Epithelial cell of prostate (primary cell): Measurements from ENCODE around the gene IL10.
A peak's percentile ranks its signal among the peaks of the same experiment; 100 is the strongest.
"Not testable (repeated sequence)": the region's sequence is repeated elsewhere in the genome, so short reads cannot be mapped to it uniquely, and the experiment has no call there.

Experiments used
- DNase-seq: peaks from one replicate; pipeline ENCODE4 v3.0.0-alpha.2; 2011; ENCODE audit warnings: low read depth, low spot score
- H3K27ac ChIP-seq: fragments of 450-650 bp; 2 replicates; pipeline ENCODE4 v1.5.1; 2017; ENCODE audit warnings: mild to moderate bottlenecking

The IL10 gene

DNA sequence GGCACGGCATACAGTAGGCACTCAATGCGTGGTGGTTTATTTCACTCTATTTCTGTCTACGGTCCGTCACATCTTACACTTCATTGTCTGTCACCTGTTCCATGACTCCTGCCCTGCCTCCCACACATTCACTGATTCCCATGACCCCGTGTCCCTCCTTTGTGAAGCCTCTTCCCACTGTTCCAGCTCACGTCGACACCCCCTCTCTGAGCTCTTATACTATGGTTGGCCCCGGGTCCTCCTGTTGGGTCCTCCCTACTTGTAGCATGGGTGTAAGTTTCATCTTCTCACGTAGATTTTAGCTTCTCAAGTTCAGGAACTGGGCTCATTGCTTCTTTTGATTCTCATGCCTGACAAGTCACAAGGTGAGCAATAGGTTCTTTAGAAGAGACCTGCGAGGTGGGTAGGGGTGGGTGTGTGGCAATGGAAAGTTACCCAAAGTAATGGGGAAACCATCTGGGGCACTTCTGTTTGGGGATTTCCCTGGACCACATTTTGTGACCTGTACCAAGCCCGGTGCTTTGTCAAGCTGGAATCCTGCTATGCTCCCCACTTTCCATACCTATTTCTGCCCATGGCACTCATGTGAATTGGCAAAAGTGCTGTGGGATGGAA is 22.1 kb upstream of the IL10 start:
- no peak overlapping the region for H3K27ac ChIP-seq
- no peak for DNase-seq

DNA sequence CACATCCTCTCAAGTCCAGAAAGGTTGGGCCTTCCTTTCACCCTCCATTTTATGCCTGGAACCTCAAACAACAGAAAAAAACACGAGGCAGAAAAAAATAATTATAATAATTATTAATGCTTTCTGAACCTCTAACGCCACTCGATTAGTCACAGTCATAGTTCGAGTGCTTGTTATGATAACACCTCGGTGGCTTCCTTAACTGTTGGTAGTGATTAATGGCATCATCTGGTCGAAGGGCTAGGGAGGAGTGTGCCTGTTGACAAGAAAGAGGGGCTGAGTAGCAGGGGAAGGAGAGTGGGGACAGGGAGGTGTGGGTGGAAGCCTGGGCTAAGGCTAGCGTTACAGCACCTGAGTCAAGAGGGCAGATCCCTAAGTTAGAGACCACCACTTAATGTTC is 21.3 kb upstream of the IL10 start:
- H3K27ac ChIP-seq: no peak overlapping the region
- no peak for DNase-seq

DNA sequence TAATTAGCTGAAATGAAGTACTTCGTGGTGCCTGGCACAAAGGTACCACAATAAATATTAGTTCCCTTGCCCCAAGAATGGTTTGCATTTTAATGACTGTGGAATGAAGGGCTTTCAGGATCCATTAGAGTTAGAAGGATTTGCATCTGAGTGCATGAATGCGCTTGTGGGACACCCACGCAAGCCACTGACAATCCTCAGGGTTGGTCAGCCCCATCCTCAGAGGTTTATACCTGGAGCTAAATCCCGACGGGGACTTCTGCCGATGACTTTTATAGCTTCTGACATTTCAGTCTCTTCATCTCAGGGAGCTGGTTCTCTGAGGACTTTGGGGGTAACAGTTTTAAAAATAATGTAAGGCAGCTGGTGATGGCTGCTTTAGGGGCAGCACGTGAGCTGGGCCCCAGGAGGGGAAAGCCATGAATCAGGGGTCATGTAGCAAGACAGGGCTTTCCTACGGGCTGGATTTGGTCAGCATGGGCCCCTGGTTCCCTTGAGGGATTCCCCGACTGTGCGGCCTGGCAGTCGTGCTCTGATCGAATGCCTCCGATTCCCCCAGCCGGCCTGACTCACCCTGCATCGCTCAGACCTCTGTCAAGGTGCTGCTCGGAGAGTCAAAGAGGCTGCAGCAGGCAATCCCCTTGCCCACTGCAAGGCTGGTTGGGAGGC is 20.8 kb upstream of the IL10 start:
- DNase-seq: no peak
- H3K27ac ChIP-seq: no peak overlapping the region

DNA sequence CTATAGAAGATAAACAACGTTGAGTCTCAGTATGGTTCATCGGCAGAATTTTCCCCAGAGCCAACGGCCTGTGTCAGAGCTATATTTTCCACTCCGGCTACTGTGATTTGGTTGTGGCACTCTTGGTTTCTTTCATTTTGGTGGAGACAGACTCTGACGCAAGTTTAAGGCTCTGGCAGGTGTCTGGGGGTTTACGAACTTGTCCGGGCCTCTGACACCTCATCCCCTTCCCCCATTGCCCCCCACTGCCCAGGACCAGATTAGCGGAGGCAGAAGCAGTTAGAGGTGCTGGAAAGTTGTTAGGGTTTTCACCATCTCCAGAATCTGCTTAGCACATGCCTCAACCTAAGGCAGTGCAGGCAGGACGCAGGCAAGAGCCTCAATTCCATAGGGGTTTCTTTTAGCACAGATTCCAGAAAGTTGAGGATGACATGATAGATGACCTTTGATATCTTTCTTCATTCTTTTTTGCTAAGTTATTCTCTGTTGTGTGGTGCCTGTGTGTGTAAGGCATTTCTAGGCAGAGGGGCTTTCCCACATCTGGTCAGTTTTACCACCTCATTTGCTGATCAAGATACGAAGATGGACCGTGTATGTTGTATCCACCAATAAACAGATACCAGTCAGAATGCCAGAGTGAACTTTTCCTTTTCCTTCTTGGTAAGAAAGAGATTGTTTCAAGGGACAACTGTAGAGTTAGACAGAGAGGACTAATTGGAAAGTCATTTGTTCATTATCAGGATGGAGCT is 18.4 kb upstream of the IL10 start:
- DNase-seq: no peak
- no peak overlapping the region for H3K27ac ChIP-seq

DNA sequence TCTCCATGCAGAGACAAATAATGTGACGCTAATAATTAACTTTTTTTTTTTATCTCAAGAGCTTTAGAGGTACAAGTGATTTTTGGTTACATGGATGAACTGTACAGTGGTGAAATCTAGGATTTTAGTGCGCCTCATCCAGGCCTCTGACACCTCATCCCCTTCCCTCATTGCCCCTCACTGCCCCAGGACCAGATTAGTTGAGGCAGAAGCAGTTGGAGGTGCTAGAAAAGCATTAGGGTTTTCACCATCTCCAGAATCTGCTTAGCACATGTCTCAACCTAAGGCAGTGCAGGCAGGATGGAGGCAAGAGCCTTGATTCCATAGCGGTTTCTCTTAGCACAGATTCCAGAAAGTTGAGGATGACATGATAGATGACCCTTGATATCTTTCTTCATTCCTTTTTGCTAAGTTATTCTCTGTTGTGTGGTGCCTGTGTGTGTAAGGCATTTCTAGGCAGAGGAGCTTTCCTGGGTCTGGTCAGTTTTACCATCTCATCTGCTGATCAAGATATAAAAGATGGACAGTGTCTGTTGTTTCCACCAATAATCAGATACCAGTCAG is 16.3 kb upstream of the IL10 start:
- H3K27ac ChIP-seq: no peak overlapping the region
- no peak for DNase-seq

DNA sequence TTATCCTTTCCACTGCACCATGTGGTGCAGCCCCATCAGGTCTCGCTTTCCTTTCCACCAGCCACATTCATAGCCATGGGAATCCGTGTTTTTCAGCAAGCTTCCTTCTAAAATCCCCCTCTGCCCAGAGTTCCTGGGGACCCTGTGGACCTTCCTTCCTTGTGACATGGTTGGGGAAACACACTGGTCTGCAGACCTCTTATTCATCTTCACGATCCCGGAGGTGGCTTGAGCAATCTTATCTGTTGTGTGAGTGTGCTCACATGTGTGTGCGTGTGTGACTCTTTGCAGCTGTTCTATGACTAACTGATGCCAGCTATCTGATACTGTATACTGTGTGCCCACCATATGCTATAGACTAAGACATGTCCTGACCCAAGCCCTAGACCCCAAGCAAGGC is 15.6 kb upstream of the IL10 start:
- H3K27ac ChIP-seq: no peak overlapping the region
- DNase-seq: no peak

DNA sequence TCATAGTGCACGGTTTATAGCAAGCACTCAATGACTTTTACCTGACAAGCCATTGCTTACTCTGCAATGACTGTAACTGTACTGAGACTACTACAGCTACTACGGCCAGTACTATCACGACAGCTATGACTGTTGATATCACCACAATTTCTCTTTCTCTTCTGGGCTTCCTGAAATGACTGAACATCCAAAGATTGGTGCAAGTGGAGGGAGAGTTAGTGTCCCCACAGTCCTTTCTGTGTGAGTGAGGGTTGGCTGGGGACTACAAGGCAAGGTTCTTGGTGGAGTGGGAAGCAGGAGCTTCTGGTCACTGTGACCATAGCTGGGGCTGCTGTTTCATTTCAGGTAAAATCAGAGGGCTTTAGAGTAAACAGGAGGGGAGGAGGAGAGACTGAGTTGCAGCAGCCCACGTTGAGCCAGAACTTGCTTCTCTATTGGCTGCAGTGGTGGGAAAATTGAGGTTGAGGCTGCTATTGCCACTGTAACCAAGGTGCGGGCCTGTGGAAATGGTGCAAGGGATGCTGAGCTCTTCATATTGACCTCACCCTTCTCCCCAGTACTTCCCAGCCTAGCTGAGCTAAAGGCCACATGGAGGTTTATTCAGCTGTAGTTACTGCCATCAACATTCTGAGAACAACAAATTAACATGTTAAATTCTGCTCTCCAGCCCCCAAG is 14.1 kb upstream of the IL10 start:
- DNase-seq: no peak
- no peak overlapping the region for H3K27ac ChIP-seq

DNA sequence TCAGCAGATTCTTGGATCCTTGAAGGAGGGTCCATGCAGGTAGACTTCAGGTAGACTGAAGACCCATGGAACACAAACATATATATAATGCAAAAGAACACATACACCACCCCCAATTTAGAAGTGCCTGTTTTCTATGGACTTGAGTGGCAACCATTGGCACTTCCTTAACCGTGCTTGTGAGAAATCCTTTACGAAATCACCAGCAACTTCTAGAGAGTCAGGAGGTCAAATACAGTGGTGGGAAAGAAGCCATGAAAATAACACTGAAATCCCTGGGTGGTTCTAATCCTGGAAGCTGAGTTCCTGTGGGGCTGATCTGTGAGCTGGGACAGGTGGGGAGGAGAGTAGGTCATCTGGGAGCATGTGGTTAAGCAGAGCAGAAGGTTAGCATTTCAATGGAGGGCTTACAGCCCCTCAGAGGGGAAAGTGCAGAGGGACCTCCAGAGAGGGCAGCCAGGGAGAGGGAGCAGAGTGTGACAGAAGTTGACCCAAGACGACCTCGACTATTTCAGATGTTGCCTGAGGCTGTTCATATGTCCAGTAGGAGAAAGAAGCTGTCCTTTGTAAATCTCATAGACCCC is 13.0 kb upstream of the IL10 start:
- DNase-seq: no peak
- H3K27ac ChIP-seq: no peak overlapping the region

DNA sequence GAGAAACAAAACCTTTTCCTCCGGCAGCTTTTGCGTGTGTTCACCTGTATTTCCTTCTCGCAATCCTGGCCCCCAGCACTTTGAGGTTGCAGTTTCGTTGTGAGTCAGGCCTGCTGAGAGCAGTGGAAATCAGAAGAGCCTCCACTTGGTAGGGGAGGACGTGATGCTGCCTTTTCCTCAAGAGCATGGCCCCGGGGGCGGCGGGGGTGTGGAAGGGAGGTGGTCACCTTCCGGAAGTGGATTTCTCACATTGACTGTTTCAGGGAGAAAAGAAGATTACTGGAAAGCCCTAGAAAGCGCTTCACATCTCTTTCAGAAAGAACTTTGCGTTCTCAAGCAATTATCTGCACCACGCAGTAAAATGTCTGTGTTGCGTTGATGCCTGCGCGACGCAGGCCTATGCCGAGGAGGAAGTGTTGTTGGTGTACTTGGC is 12.2 kb upstream of the IL10 start:
- DNase-seq: no peak
- no peak overlapping the region for H3K27ac ChIP-seq

DNA sequence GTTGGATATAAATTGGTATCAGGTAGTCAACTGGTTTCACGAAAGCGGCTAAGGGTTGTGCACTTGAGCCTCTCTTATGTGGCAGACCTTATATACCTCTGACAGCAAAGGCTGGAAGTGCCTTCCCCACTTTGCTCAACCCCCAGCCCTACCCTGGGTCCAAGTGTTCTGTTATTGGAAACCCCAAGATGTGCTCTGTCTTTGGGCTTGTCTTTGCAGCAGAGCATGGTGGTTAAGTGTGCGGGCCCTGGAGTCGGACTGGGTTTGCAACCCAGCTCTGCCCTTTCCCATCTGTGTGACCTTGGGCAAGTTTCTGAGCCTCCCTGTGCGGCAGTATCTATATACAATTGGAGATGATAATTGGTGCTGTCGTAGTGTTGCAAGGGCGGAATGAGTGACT is 11.2 kb upstream of the IL10 start:
- H3K27ac ChIP-seq: no peak overlapping the region
- no peak for DNase-seq

DNA sequence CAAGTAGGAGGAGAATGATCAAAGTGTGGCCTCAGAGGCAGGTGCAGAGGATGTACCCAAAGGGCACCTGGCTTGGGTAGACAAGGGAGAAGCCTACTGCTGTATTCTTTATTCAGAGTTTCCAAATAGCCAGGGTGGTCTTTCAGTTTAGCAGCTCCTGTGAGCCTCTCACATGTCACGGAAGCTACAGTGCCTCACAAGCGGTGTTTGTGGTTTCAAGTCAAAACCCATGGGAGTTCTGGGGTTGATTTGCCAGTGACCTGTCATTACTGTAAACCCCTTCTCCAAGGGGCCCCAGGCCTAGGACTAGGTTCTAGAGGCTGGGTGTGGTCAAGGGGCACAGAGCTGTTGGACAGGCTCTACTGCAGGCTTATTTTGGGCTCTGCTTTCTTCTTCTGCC is 10.2 kb upstream of the IL10 start:
- H3K27ac ChIP-seq: no peak overlapping the region
- DNase-seq: no peak

DNA sequence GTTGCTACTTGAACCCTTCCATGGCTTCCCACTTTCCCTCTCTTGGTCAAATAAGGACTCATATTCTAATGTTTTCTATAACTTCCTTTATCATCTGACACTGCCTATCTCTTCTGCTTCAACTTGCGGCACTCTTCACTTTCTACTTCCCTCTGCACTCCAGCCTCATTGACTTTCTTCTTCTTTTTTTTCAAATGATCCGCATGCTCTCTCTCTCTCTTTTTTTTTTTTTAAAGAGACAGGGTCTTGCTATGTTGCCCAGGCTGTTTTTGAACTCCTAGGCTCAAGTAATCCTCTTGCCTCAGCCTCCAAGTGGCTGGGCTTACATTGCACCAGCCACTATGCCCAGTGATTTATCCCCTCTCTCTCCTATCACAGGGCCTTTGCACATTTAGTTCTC is 7.3 kb upstream of the IL10 start:
- no peak overlapping the region for H3K27ac ChIP-seq
- DNase-seq: no peak

DNA sequence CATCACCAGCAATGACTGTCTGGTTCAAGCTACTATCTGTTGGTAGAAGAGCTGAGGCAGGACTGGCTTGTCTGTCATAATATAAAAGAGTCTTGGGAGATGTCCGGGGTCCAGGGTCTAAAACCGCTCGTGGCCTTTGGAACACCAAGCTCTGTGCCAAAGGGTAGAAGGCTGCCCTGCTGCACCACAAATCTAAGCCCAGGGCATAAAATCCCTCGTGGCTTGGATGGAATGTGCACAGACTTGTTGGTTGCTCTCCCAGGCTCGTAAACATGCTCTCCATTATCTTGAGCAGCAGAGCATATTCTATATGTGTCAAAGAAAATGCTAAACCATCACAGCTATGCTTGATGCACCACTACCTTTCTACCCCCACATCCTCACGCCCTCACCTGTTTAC is 6.6 kb upstream of the IL10 start:
- DNase-seq: not testable (repeated sequence)

DNA sequence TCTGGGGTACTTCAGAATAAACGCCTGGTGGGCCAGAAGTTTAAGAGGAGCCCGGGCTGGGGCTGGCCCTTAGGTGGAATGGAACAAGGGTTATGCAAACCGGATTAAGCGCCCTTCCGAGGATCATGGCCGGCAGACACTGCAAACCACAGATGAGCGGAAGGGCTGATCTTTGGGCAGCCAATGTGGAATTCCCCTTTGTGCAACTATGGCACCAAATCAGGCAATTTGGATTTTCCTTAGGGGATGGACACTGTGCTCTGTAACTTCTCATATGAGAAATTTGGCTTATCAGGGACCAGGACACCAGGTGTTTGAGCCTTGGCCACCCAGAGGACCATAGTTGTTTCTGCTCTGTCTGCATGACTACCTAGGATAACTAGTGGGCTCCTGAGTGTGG is 5.7 kb upstream of the IL10 start:
- DNase-seq: no peak

More for the DNA sequence above, 6.6 kb upstream of the IL10 start:
- not testable (repeated sequence) for H3K27ac ChIP-seq

DNA sequence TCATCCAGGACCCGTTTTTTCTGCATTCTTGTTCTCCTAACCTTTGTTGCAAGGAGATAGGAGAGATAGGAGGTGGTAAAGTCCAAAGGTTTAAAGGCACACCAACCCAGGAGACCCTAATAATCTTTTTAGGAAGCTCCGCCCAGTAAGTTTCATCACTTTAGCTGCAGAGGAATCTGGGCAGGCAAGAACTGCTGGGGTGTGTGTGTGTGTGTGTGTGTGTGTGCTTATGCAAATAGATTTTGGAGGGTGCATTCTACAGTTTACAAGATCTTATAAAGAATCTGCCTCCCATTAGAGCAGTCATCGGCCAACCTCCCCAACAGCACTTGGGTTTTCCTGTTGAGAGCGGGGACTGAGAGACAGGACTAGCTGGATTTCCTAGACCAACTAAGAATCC is 3.9 kb upstream of the IL10 start:
- no peak overlapping the region for H3K27ac ChIP-seq
- peak; percentile 71 for DNase-seq

More for the DNA sequence above, 5.7 kb upstream of the IL10 start:
- H3K27ac ChIP-seq: no peak overlapping the region

DNA sequence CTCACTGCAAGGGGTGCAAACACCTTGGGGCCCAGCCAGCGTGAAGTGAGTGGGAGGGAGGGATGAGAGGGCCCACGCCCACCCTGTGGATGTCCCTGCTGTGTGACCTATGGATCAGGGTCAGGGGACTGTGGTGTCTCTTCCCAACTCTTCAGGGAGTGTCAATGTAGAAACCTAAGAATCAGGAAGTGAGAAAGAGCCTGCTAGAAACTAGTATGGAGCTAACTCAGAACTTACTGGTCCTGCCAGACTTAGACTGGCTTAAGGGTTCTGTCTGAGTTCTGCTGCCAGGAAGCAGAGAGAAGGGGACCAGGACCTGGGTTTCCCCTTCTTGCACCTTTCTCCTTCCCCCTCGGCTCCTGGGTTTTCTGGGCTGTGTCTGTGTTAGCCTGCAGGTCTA is 1.8 kb upstream of the IL10 start:
- no peak overlapping the region for H3K27ac ChIP-seq
- DNase-seq: no peak

DNA sequence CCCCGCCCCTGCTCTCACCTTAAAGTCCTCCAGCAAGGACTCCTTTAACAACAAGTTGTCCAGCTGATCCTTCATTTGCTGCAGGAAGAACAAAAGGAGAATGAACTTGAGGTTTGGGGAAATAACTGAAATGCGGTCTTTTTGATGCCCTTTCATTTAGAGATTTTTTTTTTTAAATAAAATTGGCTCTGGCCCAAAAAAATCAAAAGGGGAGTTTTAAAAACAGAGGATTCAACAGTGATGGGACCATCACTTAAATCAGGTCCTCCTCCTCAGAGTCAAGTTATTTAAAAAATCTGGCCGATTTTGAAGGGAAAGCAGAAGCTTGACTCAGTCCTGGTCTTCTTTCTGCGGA is 979 bp downstream of the IL10 start:
- H3K27ac ChIP-seq: no peak overlapping the region
- DNase-seq: no peak

DNA sequence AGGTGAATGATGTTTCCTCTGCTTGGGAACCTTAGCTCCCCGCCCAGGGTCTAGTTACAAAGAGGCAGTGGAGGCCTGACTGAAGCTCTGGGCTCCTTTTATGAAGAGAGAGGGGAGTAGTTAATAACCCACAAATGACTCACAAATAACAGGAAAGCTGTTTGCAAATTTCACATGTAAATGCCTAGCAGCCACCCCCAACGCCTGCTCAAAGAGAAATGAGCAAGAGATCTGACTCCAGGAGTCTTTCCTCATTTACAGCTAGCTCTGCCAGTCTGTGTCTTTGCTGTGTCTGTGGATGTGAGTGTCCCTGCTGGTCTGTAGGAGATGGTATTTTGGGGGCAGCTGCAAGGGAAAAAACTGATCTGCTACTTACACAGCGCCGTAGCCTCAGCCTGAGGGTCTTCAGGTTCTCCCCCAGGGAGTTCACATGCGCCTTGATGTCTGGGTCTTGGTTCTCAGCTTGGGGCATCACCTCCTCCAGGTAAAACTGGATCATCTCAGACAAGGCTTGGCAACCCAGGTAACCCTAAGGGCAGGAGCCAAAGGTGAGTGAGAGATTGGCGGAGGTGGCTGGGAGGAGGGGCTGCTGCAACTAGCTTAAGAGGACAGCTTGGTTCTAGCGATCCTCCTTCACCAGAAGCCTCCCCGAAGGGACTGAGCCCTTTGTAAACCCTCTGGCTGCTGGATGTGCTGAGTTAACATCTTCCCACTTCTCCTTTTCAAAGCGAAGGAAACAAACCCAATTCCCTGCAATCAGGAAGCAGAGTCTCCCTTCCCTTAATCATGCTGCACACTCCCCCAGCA is 1.6 kb downstream of the IL10 start, which contains the start of gene IL19:
IL19 (plus strand) TSS at position 243 of the 807 bp plus-strand sequence. CDS start 65,890 bp downstream, outside the sequence.
- no peak for DNase-seq

DNA sequence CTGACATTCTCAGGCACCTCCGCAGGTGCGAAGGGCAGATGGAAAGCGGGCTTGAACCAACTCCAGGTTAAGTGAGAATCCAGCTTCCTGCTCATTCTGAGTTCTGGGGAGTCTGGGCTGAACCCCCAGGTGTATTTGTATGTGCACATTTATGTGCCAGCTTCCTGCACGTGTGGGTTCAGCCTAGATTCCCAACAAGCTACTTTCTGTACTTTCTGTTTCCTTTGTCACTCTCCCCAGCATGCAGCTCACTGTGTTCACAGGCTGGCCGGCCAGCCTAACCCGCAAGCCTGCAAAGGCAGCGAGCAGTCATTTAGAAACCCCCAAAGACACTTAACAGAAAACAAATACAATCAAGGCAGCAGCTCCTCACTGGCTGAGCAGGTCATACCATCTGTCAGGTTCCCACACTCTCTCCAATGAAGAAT is 3.0 kb downstream of the IL10 start:
- no peak overlapping the region for H3K27ac ChIP-seq
- DNase-seq: no peak

More for the DNA sequence above, 1.6 kb downstream of the IL10 start, which contains the start of gene IL19:
- H3K27ac ChIP-seq: no peak within 1 kb of the TSS
